HFF-Myc (cell line): ENCODE measurements around the gene GRIK4.

ENCODE experiments used
- DNase-seq: peaks from one replicate; pipeline ENCODE4 v3.0.0-alpha.2; 2011; ENCODE audit warnings: low read depth; ENCODE audit errors: extremely low read depth
- H3K4me3 ChIP-seq: replicated peaks from 2 replicates; pipeline ENCODE4 v1.5.1; 2011; ENCODE audit warnings: low read depth, mild to moderate bottlenecking, control low read depth, low read length
- TF ChIP-seq, protein P1 (sequence below): IDR thresholded peaks from 2 replicates; pipeline ENCODE4 v1.5.1; 2012; ENCODE audit warnings: mild to moderate bottlenecking, low read depth, low read length, control low read depth; ENCODE audit errors: missing control alignments

Gene GRIK4

GRCh38 chr11:120651396-120651795 lies 139.8 kb downstream of the GRIK4 start:
- TF ChIP-seq, protein P1, sequence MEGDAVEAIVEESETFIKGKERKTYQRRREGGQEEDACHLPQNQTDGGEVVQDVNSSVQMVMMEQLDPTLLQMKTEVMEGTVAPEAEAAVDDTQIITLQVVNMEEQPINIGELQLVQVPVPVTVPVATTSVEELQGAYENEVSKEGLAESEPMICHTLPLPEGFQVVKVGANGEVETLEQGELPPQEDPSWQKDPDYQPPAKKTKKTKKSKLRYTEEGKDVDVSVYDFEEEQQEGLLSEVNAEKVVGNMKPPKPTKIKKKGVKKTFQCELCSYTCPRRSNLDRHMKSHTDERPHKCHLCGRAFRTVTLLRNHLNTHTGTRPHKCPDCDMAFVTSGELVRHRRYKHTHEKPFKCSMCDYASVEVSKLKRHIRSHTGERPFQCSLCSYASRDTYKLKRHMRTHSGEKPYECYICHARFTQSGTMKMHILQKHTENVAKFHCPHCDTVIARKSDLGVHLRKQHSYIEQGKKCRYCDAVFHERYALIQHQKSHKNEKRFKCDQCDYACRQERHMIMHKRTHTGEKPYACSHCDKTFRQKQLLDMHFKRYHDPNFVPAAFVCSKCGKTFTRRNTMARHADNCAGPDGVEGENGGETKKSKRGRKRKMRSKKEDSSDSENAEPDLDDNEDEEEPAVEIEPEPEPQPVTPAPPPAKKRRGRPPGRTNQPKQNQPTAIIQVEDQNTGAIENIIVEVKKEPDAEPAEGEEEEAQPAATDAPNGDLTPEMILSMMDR, result no peak
- H3K4me3 ChIP-seq, result no peak overlapping the region
- no peak for DNase-seq

- no peak overlapping the region for H3K4me3 ChIP-seq
- no peak for DNase-seq
- TF ChIP-seq, protein P1, result no peak
Measured at GRCh38 chr11:120651836-120652235, 140.3 kb downstream of the GRIK4 start.

DNA sequence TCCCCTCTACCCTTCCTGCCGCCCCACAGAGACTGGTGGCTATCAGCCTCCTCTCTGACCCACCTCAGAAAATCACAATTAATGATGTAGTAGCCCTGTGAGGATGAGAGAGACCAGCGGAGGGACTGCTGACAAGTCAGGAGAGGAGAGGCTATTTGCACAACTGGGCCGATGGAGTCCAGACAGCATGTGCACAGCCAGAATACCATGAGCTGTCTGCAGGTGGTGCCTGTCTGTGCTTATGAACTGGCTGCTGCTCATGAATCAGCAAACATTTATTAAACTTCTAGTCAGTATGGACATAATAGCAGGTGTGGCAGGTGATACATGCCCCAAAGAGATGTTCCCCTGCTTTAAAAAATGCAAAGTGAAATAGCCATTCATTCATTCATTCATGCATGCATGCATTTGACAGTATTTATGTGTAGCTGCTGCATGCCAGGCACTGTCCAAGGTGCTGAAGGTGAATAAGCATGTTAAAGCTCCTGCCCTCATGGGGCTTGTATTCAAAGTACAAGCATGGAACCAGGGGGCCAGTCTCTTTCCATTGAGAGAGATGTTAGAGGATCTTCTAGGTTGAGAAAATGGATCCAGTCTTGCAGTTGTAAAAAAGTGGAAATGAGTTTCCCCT lies 141.3 kb downstream of the GRIK4 start:
- peak; percentile 2 for DNase-seq
- H3K4me3 ChIP-seq, result no peak overlapping the region
- TF ChIP-seq, protein P1, result no peak

GRCh38 chr11:120655589-120655988 lies 144.0 kb downstream of the GRIK4 start:
- TF ChIP-seq, protein P1, result no peak

DNA sequence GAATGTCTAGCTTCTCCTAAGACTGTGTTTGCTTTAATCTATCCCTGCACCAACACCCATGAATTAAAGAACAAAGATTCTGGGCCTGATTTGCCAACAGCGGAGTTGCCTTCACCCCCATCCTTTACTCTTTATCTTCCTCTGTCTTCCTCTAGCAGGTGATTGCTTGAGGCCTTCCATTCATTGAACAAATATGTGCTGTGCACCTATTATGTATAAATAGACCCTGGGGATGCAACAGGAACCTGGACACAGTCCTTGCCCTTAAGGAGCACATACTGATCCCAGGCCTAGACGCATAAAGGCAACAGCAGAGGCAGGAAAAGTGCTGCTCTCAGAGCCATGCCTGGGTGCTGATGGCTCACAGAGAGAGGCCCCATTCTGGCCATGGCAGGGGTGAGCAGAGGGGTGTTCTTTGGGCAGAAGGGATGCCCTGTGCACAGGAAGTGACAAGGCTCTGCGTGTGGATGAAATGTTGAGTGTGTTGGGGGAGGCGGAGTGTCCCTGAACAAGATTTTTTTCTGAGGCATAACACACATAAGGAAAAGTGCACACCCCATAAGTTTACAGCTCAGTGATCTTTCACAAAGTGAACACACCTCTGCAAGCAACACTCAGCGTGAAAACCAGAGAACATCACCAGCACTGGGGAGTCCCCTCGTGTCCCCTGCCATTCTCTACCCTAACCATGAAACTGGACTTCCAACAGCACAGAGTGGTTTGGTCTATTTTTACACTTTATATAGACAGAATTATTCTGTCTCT lies 145.9 kb downstream of the GRIK4 start:
- TF ChIP-seq, protein P1, result no peak
- DNase-seq, result no peak
- H3K4me3 ChIP-seq, result no peak overlapping the region

More at GRCh38 chr11:120655589-120655988, 144.0 kb downstream of the GRIK4 start:
- no peak overlapping the region for H3K4me3 ChIP-seq
- no peak for DNase-seq

GRCh38 chr11:120658071-120658423 lies 146.5 kb downstream of the GRIK4 start:
- TF ChIP-seq, protein P1, result no peak
- no peak for DNase-seq
- H3K4me3 ChIP-seq, result no peak overlapping the region
